ENCODE data around the gene NRXN3. TPM values are rescaled to one million over a fixed set of nuclear protein-coding genes. Genes with fewer than 3 reads are reported as not detected.

The NRXN3 gene
- total and polyA plus RNA-seq, 2 of the 4 experiments (the other 2 are of a cell fraction): 4.8 to 25.1 TPM

- Histone ChIP-seq H4K91ac (ENCODE audit: insufficient read depth, low read depth, low read length) (no peak overlapping the region), H3K23ac (ENCODE audit: low read depth, low read length) (no peak overlapping the region), H4K20me1 (ENCODE audit: insufficient read depth, low read length) (peaks cover 4% of the 10 kb centered on the region; the same call in 1 of the 2 replicates), H3K27me3 (ENCODE audit: control insufficient read depth, insufficient read depth, low read length) (peaks cover 55% of the 10 kb centered on the region), H2BK15ac (ENCODE audit: low read depth, low read length) (no peak overlapping the region), H3K4me2 (ENCODE audit: low read depth, low read length) (no peak overlapping the region), H3K4me1 (ENCODE audit: control insufficient read depth, insufficient read depth, low read length) (peaks cover 4% of the 10 kb centered on the region), H3K18ac (ENCODE audit: low read depth, low read length) (no peak overlapping the region), H2AK9ac (replicated peaks; ENCODE audit: low read depth, low read length, poor library complexity) (no peak overlapping the region), H3K36me3 (ENCODE audit: control insufficient read depth, insufficient read depth, low read length) (no peaks in the 10 kb centered on the region), H2AK5ac (ENCODE audit: low read depth, low read length) (no peak overlapping the region), H2BK5ac (ENCODE audit: low read depth, low read length, poor library complexity, severe bottlenecking) (no peak overlapping the region), H2AFZ (replicated peaks; ENCODE audit: low read length, poor library complexity) (no peak overlapping the region), H2BK120ac (ENCODE audit: low read depth, low read length) (no peak overlapping the region), H3K14ac (replicated peaks; ENCODE audit: low read depth, low read length) (no peak overlapping the region), H2BK20ac (ENCODE audit: low read depth, low read length) (no peak overlapping the region), H3K27ac (ENCODE audit: insufficient read depth, low read length) (no peak overlapping the region), H3K79me1 (ENCODE audit: low read depth in 1 of 2, low read length in 2 of 2) (no peaks in the 10 kb centered on the region), H3K9ac (ENCODE audit: low read depth, low read length) (no peak overlapping the region), H3K9me3 (ENCODE audit: control insufficient read depth, insufficient read depth, low read length) (0 out of 2 replicates have a peak, but pooled peaks cover 2% of the 10 kb centered on the region), H3K4me3 (ENCODE audit: insufficient read depth, low read depth, low read length) (no peak overlapping the region), H3K4ac (ENCODE audit: low read depth, low read length) (no peak overlapping the region), H3K56ac (ENCODE audit: extremely low read depth, insufficient read depth, low read length) (no peak overlapping the region), H4K8ac (ENCODE audit: low read depth in 2 of 2, low read length in 2 of 2) (no peak overlapping the region), H4K5ac (ENCODE audit: low read depth, low read length) (no peak overlapping the region), H3K9me1 (ENCODE audit: insufficient read depth, low read length) (no peaks in the 10 kb centered on the region)
- DNase-seq (no peak), ATAC-seq (ENCODE audit: low read depth) (no peak)
- intact Hi-C loops (cut with micrococcal nuclease): no loop called here
- CTCF ChIA-PET: no interaction called here
- in situ Hi-C loops (cut with MboI; ENCODE audit: low sequenced_read_pairs): no loop called here
- POLR2A ChIA-PET (ENCODE audit: unreplicated experiment): no interaction called here
- dilution Hi-C loops (cut with HindIII; ENCODE audit: low sequenced_read_pairs, unreplicated experiment): no loop called here
- BruUV-seq (replicated peaks): no TSS peak
- WGBS, 2 experiments (ENCODE audit: extremely low coverage in 2 of 2, insufficient read length in 1 of 2): no CpG with 5 or more reads among the region's 3 CpGs
- TF ChIP-seq RFX5 (IDR thresholded peaks at IDR 0.05; ENCODE audit: low read depth, low read length): no peak
Measured at GRCh38 chr14:79062226-79062625, 892.1 kb downstream of the NRXN3 start.

All from IMR-90 (cell line).